ENCODE measurements around the gene CHST9.
"Not testable (repeated sequence)": the region's sequence is repeated elsewhere in the genome, so short reads cannot be mapped to it uniquely, and the experiment has no call there.

Gene CHST9

GRCh38 chr18:27164905-27165304, 20.2 kb downstream of the CHST9 start:
- H3K9me3 ChIP-seq (ENCODE audit: control insufficient read depth, insufficient read depth, low read length): peaks cover 2% of the 10 kb centered on the region
- no peaks in the 10 kb centered on the region for H3K4me1 ChIP-seq (ENCODE audit: control insufficient read depth, insufficient read depth, low read length)
- H3K36me3 ChIP-seq (ENCODE audit: control insufficient read depth, insufficient read depth, low read length): peaks cover 3% of the 10 kb centered on the region
- H3K9ac ChIP-seq (ENCODE audit: low read depth, low read length): no peak overlapping the region
- H3K4me3 ChIP-seq (ENCODE audit: low read depth, low read length): no peak overlapping the region
- no peaks in the 10 kb centered on the region for H3K27me3 ChIP-seq (ENCODE audit: control insufficient read depth, insufficient read depth, low read length)

DNA sequence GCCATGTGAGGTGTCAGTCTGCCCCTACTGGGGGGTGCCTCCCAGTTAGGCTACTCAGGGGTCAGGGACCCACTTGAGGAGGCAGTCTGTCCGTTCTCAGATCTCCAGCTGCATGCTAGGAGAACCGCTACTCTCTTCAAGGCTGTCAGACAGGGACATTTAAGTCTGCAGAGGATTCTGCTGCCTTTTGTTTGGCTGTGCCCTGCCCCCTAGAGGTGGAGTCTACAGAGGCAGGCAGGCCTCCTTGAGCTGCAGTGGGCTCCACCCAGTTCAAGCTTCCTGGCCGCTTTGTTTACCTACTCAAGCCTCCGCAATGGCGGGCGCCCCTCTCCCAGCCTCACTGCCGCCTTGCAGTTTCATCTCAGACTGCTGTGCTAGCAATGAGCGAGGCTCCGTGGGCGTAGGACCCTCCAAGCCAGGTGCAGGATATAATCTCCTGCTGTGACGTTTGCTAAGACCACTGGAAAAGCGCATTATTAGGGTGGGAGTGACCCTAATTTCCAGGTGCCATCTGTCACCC, 21.9 kb downstream of the CHST9 start:
- not testable (repeated sequence) for H3K9me3 ChIP-seq (ENCODE audit: control insufficient read depth, insufficient read depth, low read length); H3K36me3 ChIP-seq (ENCODE audit: control insufficient read depth, insufficient read depth, low read length); H3K27me3 ChIP-seq (ENCODE audit: control insufficient read depth, insufficient read depth, low read length); H3K4me1 ChIP-seq (ENCODE audit: control insufficient read depth, insufficient read depth, low read length); H3K9ac ChIP-seq (ENCODE audit: low read depth, low read length); H3K4me3 ChIP-seq (ENCODE audit: low read depth, low read length)

DNA sequence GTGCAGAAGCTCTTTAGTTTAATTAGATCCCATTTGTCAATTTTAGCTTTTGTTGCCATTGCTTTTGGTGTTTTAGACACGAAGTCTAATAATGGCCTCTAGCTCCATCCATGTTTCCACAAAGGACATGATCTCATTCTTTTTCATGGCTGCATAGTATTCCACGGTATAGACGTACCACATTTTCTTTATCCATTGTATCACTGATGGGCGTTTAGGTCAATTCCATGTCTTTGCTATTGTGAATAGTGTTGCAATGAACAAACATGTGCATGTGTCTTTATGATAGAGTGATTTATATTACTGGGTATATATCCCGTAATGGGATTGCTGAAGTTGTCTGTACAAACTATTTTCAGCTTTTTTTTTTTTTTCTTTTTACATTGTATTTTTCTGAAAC, 35.9 kb downstream of the CHST9 start:
- not testable (repeated sequence) for H3K4me3 ChIP-seq (ENCODE audit: low read depth, low read length); H3K9me3 ChIP-seq (ENCODE audit: control insufficient read depth, insufficient read depth, low read length); H3K9ac ChIP-seq (ENCODE audit: low read depth, low read length); H3K27me3 ChIP-seq (ENCODE audit: control insufficient read depth, insufficient read depth, low read length); H3K36me3 ChIP-seq (ENCODE audit: control insufficient read depth, insufficient read depth, low read length); H3K4me1 ChIP-seq (ENCODE audit: control insufficient read depth, insufficient read depth, low read length)

- H3K27me3 ChIP-seq (ENCODE audit: control insufficient read depth, insufficient read depth, low read length): no peaks in the 10 kb centered on the region
- H3K36me3 ChIP-seq (ENCODE audit: control insufficient read depth, insufficient read depth, low read length): no peaks in the 10 kb centered on the region
- H3K9ac ChIP-seq (ENCODE audit: low read depth, low read length): no peak overlapping the region
- no peak overlapping the region for H3K4me3 ChIP-seq (ENCODE audit: low read depth, low read length)
- peaks cover 4% of the 10 kb centered on the region for H3K4me1 ChIP-seq (ENCODE audit: control insufficient read depth, insufficient read depth, low read length)
- H3K9me3 ChIP-seq (ENCODE audit: control insufficient read depth, insufficient read depth, low read length): peaks cover 3% of the 10 kb centered on the region
These were observed 40.4 kb downstream of the CHST9 start for GRCh38 chr18:27144672-27145071.

DNA sequence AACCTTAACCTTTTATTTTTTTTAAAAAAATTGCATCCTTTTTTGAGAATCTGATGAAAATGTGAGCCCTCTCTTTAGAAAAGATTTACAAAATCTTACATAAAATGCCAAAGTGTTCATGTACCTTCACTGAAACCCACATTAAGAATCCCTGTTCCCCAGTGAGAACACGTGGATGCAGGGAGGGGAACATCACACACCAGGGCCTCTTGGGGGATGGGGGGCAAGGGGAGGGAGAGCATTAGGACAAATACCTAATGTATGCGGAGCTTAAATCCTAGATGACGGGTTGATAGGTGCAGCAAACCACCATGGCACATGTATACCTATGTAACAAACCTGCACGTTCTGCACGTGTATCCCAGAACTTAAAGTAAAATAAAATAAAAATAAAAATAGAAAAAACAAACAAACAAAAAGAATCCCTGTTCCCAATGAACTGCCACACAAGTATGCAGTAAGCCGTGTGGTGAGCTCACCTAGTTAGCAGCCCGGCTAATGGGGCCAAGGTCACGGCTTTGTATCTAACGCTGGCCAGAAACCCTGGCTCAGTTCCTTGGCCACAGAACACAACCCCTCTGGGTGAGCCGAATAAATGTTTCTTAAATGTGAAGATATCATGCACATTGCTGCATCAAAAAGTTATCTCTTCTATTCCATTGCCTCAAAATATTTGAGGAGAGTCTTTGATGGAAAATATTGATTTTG, 41.4 kb downstream of the CHST9 start:
- Histone ChIP-seq H3K27me3 (ENCODE audit: control insufficient read depth, insufficient read depth, low read length) (no peaks in the 10 kb centered on the region), H3K36me3 (ENCODE audit: control insufficient read depth, insufficient read depth, low read length) (no peaks in the 10 kb centered on the region), H3K9ac (ENCODE audit: low read depth, low read length) (no peak overlapping the region), H3K4me1 (ENCODE audit: control insufficient read depth, insufficient read depth, low read length) (peaks cover 4% of the 10 kb centered on the region), H3K9me3 (ENCODE audit: control insufficient read depth, insufficient read depth, low read length) (no peaks in the 10 kb centered on the region), H3K4me3 (ENCODE audit: low read depth, low read length) (no peak overlapping the region)

DNA sequence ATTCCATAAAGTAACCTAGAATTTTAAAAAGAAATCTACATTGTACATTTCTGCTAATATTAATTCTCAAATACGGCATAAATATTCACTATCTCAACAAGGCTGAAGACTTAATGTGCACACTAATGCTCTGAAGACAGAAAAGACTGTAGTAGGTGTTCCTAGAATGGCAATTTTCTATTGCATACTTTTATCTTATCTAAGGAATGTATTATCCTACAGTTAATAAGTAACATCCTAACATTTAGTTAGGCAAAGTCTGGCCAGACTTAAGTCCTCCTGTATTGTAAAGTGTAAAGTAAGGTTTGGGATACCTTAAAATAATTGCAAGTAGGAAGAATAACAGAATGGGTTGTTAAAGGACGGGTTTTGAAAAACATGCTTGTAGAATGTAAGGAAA, 42.2 kb downstream of the CHST9 start:
- peaks cover 4% of the 10 kb centered on the region for H3K4me1 ChIP-seq (ENCODE audit: control insufficient read depth, insufficient read depth, low read length)
- H3K9me3 ChIP-seq (ENCODE audit: control insufficient read depth, insufficient read depth, low read length): no peaks in the 10 kb centered on the region
- no peak overlapping the region for H3K4me3 ChIP-seq (ENCODE audit: low read depth, low read length)
- no peaks in the 10 kb centered on the region for H3K36me3 ChIP-seq (ENCODE audit: control insufficient read depth, insufficient read depth, low read length)
- H3K27me3 ChIP-seq (ENCODE audit: control insufficient read depth, insufficient read depth, low read length): no peaks in the 10 kb centered on the region
- no peak overlapping the region for H3K9ac ChIP-seq (ENCODE audit: low read depth, low read length)

GRCh38 chr18:27141876-27142275, 43.2 kb downstream of the CHST9 start:
- Histone ChIP-seq H3K27me3 (ENCODE audit: control insufficient read depth, insufficient read depth, low read length) (no peaks in the 10 kb centered on the region), H3K36me3 (ENCODE audit: control insufficient read depth, insufficient read depth, low read length) (no peaks in the 10 kb centered on the region), H3K9me3 (ENCODE audit: control insufficient read depth, insufficient read depth, low read length) (no peaks in the 10 kb centered on the region), H3K9ac (ENCODE audit: low read depth, low read length) (no peak overlapping the region), H3K4me3 (ENCODE audit: low read depth, low read length) (no peak overlapping the region), H3K4me1 (ENCODE audit: control insufficient read depth, insufficient read depth, low read length) (peaks cover 4% of the 10 kb centered on the region)

DNA sequence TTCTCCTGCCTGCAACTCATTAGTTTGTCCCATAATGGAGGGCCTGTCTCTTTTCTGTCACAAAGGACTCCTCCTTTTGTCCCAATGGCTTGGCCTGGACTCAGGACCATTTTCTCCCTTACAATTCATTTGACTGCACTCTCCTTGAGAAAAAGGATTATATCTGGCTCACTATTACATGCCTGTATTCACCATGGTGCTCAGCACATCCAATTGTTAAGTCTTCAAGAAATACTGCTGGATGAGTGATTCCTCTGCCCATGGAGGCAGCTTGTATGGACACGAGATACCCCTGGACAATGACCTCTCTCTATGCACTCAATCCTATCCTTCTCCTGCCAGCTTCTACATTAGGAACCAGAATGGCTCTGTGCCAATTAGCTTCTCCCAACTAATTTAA, 47.0 kb downstream of the CHST9 start:
- Histone ChIP-seq H3K4me3 (ENCODE audit: low read depth, low read length) (no peak overlapping the region), H3K9me3 (ENCODE audit: control insufficient read depth, insufficient read depth, low read length) (no peaks in the 10 kb centered on the region), H3K36me3 (ENCODE audit: control insufficient read depth, insufficient read depth, low read length) (no peaks in the 10 kb centered on the region), H3K27me3 (ENCODE audit: control insufficient read depth, insufficient read depth, low read length) (no peaks in the 10 kb centered on the region), H3K9ac (ENCODE audit: low read depth, low read length) (no peak overlapping the region), H3K4me1 (ENCODE audit: control insufficient read depth, insufficient read depth, low read length) (peaks cover 4% of the 10 kb centered on the region)

DNA sequence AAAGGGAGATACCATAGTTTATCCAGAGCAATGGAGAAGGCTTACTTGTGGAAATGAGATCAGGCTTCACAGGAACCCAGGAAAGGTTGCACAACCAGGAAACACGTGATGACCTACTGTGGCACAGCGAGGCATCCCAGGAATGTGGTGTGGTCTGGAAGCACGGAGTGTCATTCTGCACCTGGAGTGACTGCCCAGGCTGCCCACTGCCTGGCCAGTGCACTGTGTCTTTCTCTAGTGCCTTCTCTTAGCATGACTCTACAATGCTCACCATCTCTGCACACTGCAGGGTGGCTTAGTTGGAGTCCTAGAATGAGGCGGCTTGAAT, 48.9 kb downstream of the CHST9 start:
- H3K9me3 ChIP-seq (ENCODE audit: control insufficient read depth, insufficient read depth, low read length): no peaks in the 10 kb centered on the region
- H3K9ac ChIP-seq (ENCODE audit: low read depth, low read length): no peak overlapping the region
- H3K27me3 ChIP-seq (ENCODE audit: control insufficient read depth, insufficient read depth, low read length): no peaks in the 10 kb centered on the region
- H3K4me3 ChIP-seq (ENCODE audit: low read depth, low read length): no peak overlapping the region
- peaks cover 4% of the 10 kb centered on the region for H3K4me1 ChIP-seq (ENCODE audit: control insufficient read depth, insufficient read depth, low read length)
- H3K36me3 ChIP-seq (ENCODE audit: control insufficient read depth, insufficient read depth, low read length): no peaks in the 10 kb centered on the region

- H3K36me3 ChIP-seq (ENCODE audit: control insufficient read depth, insufficient read depth, low read length): no peaks in the 10 kb centered on the region
- H3K9ac ChIP-seq (ENCODE audit: low read depth, low read length): no peak overlapping the region
- peaks cover 4% of the 10 kb centered on the region for H3K4me1 ChIP-seq (ENCODE audit: control insufficient read depth, insufficient read depth, low read length)
- H3K27me3 ChIP-seq (ENCODE audit: control insufficient read depth, insufficient read depth, low read length): no peaks in the 10 kb centered on the region
- H3K9me3 ChIP-seq (ENCODE audit: control insufficient read depth, insufficient read depth, low read length): no peaks in the 10 kb centered on the region
- no peak overlapping the region for H3K4me3 ChIP-seq (ENCODE audit: low read depth, low read length)
These were observed 49.5 kb downstream of the CHST9 start for GRCh38 chr18:27135504-27136207.

- peaks cover 10% of the 10 kb centered on the region for H3K4me1 ChIP-seq (ENCODE audit: control insufficient read depth, insufficient read depth, low read length)
- no peak overlapping the region for H3K4me3 ChIP-seq (ENCODE audit: low read depth, low read length)
- H3K27me3 ChIP-seq (ENCODE audit: control insufficient read depth, insufficient read depth, low read length): no peaks in the 10 kb centered on the region
- H3K9me3 ChIP-seq (ENCODE audit: control insufficient read depth, insufficient read depth, low read length): no peaks in the 10 kb centered on the region
- H3K9ac ChIP-seq (ENCODE audit: low read depth, low read length): no peak overlapping the region
- no peaks in the 10 kb centered on the region for H3K36me3 ChIP-seq (ENCODE audit: control insufficient read depth, insufficient read depth, low read length)
These were observed 55.0 kb downstream of the CHST9 start for GRCh38 chr18:27130065-27130630.

- Histone ChIP-seq H3K27me3 (ENCODE audit: control insufficient read depth, insufficient read depth, low read length) (no peaks in the 10 kb centered on the region), H3K9me3 (ENCODE audit: control insufficient read depth, insufficient read depth, low read length) (no peaks in the 10 kb centered on the region), H3K9ac (ENCODE audit: low read depth, low read length) (no peak overlapping the region), H3K36me3 (ENCODE audit: control insufficient read depth, insufficient read depth, low read length) (no peaks in the 10 kb centered on the region), H3K4me1 (ENCODE audit: control insufficient read depth, insufficient read depth, low read length) (peaks cover 21% of the 10 kb centered on the region), H3K4me3 (ENCODE audit: low read depth, low read length) (no peak overlapping the region)
These were observed 60.9 kb downstream of the CHST9 start for GRCh38 chr18:27124196-27124595.

Measured in iPS-15b (cell line).